GM19193 (cell line): ENCODE results near the gene ZFHX3.

Experiments
- POLR2A ChIP-seq: IDR thresholded peaks from 4 replicates; pipeline ENCODE4 v1.6.1; 2011; ENCODE audit not compliant: insufficient read depth, insufficient read length; ENCODE audit errors: extremely low read depth

The ZFHX3 gene

DNA sequence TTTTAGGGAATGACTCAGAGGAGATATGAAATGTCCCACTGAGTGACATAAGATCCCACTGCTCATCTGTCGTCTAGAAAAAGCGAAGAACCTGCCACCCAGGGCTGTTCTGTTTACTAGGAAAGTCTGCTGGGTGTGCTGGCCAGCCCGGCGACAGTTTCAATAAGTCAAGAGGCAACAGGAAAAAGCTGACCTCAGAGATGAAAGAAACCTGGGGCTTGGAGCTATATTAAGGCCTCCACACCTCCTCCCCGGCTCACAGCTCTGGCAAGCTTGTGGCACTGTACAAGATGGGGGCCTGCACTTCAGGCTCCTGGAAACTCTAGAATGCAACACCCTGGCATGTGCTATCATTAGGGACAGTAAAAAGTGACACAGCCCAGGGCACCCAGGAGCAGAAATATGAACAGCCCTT is 10.6 kb downstream of the ZFHX3 start:
- no peak for TF ChIP-seq POLR2A

DNA sequence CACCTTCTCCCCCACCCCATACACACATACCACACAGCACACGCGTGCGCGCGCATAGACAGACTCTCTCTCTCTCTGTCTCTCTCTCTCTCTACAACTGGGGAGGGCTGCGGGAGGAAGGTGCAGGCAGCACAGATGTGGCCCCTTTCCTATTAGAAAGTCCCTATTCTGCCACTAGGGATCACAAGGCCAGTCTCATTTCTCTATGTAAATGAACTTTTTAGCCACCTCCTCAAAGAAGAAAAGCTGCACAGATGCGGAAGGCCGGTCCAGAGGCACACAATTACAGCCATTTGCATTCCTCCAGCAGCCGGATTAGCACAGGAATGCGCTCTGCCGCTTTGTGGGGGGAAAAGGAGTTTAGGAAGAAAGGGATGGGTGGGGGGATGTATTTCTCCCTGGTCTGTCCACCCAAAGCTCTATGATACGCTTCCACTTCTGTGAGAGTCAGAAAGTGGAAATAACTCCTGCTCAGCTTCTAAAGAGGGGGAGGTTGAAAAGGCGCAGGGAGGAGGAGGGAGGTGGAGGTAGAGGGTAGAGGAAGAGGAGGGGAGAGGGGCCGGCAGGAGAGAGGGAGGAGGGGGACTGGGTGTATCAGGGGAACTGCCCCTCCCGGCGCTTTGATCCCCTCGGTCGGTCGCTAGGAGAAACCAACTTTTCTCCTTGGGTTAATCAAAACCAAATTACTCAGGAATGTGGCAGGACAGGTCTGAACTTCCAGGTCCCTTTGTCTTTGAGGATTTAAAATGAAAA is 11.7 kb downstream of the ZFHX3 start:
- peak; percentile 54 for TF ChIP-seq POLR2A

DNA sequence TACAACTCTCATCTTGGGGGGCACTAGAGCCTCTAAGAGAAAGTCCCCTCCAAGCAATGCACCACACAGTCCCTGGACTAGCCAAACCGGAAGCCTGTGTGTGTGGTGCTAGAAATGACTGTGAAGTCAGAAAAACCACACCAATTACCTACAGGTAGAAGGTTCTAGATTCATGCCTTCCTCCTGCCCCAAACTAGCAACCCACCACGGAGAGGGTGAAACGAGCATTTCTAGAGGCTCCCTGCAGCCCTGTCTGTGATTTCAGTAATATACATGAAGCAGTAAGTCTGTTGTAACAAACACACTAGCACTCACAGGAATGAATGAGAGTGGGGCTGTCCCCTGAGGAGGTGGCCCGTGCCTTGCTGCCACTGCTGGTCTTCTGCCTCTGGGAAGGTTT is 13.6 kb downstream of the ZFHX3 start:
- no peak for TF ChIP-seq POLR2A

DNA sequence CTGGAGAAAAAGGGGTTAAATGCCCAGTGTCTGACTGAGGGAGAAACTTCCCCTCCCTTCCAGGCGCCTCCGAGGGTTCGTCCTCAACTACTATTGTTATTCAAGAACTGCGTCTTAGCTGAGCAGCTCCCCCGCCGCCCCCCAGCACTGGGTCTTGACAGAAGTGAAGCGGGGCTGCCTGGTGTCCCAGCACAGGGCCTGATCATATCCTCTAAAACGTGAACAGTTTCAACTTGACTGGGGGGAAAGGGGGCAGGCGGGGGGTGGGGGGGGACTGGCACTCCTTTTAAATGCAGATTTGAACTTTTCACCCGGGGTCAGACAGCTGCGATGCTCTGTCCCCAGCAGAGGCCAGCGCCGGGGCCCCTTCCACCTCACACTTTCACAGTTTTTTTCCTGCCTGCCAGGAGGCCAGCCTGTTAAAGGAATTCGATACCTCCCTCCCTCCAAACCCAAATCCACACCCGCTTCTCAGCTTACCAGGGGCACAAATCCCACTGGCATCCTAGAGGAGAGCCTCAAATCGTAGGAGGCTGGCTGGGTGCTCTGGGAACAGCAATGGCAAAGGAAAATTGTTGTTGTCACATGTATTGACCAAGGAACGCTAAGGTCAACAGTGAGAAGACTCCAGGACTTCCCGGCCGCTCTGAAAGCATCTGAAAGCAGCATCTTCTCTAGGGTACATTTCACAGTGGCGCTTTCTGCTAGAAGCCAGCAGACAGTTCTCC is 14.5 kb downstream of the ZFHX3 start:
- no peak for TF ChIP-seq POLR2A

DNA sequence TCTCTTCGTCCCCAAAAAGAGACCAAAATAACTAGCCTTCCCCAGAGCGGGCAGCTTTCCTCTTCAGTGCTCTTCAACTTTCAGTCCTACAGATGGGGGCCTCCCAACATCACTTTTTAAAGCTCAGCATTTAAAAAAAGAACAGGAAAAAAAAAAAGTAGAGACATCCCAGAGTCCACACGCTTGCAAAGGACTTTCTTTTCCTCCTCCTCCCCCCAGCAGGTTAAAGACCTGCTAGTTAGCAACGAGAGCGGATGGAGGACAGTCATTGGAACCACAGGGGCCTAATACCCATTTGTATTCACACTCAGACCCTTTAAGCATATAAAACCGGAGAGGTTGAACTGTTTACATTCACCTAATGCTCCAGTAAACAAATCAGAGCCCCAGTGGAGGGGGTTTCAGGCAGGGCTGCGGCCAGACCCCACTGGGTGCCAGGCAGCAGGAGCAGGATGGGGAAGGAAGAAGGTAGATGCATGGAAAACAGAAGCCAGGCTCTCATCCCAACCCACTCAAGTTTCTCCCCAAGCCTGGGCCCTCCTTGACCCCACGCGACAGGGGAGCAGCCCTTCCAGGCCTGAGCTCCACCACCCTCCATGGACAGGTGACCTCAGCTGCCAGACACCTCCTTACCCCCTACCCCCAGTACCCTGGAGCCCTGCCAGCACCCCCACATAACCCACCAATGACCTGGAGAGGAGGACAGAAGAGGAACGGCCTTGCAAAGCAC is 15.2 kb downstream of the ZFHX3 start:
- TF ChIP-seq POLR2A, result no peak

DNA sequence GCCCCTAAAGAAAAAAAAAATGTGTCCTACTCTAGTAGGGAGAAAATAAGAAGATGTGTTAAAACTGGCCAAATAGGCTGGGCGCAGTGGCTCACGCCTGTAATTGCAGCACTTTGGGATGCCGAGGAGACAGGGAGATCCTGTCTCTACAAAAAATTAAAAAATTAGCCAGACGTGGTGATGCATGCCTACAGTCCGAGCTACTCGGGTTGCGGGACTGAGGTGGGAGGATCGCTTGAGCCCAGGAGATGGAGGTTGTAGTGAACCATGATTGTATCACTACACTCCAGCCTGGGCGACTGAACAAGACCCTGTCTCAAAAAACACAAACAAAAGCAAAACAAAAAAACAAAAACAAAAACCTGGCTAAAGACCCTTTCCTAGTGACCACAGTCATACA is 15.9 kb downstream of the ZFHX3 start:
- no peak for TF ChIP-seq POLR2A

DNA sequence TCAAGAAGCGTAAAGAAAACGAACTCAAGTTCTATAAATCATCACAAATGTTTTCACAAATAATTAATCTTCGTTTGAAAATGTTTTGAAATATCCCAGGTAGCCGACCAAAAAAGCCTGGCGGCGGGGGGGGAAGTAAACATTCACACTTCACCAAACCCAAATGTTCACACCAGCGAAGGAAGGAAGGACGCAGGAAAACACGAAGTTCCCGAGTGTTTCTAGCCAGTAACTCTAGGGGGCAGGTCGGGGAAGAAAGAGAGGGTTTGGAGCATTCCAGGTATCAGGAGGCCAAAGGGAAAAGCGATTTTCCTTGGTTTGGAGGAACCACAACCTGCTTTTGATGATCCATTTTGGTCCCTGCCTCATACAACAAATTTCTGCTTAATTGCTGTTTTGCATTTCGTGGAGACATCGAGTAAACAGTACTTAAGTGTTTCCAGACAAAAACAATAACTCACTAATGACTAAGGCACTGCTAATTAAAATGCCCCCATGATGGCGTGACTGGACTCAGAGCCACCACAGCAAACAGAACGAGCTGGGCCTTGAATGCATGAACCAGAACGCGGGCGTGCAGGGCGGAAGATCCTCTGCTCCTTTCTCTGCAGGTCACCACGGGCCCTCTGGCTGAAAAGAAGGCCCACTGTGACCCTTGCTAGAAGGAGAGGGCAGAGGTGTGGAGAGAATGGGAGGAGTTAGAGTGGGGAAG is 16.6 kb downstream of the ZFHX3 start:
- no peak for TF ChIP-seq POLR2A

DNA sequence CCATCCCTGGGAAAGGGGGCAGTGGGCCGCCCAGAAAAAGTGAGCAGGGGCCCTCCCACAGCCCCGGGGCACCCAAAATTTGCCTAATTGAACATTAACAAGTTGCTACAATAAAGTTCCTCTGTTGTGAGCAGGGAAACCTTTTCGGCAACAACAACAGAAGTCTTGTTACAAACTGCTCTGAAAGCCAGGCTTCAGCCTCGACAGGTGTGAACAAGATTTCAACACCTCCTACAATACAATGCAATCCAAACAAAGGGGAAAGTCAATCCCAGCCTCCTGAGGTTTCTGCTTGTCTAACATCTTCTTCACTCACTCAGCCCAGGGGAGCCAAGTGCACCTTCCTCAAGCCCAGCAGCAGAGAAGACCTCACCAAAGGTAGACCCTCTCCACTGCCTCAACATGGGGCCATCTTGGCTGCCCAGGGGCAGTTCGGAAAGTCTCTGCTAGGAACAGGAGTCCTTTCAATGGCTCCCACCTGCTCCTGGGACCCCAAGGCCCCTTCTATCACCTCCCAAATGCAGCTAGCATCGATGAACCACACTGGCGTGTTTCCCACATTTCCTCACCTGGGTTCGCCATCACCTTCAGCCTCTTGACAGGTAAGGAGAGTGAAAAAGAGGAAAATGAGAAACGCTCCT is 19.1 kb downstream of the ZFHX3 start:
- TF ChIP-seq POLR2A, result no peak

DNA sequence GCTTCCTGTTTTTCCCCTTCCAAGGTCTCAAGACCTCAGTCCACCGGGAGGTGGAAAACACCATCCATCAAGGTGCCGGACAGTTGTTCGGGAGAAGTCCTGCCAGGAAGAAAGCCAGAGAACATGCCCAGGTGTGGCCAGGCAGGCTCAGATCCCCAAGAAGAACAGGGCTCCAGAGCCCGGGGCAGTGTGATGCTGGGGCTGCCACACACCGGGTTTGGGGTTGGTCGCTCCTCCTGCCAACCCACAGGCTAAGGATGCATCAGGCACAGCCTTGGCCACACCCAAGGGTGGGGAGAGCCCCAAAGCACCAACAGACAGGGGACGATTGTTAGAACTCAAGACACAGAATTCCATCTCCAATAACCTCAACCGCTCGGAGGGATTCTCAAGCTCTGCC is 19.7 kb downstream of the ZFHX3 start:
- no peak for TF ChIP-seq POLR2A

DNA sequence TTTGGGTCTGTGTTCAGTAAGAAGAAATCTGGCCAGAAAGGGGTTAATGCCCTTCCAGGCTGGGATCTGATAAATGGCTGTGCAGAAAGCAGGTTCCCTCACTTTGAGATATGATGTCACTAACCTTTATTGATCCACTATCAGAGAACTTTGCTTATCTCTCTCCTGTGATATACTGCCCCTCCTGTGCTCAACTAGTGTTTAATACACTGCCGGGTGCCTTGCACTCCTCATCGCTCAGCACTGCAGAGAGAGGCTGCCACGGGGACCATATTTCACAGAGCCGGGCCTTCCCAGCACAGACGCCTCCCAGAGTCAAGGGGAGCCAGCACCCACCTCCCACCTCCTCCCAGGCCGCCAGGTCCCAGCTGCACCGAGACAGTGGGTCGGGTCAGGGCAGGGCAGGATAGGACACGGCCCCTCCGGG is 20.2 kb downstream of the ZFHX3 start:
- no peak for TF ChIP-seq POLR2A

DNA sequence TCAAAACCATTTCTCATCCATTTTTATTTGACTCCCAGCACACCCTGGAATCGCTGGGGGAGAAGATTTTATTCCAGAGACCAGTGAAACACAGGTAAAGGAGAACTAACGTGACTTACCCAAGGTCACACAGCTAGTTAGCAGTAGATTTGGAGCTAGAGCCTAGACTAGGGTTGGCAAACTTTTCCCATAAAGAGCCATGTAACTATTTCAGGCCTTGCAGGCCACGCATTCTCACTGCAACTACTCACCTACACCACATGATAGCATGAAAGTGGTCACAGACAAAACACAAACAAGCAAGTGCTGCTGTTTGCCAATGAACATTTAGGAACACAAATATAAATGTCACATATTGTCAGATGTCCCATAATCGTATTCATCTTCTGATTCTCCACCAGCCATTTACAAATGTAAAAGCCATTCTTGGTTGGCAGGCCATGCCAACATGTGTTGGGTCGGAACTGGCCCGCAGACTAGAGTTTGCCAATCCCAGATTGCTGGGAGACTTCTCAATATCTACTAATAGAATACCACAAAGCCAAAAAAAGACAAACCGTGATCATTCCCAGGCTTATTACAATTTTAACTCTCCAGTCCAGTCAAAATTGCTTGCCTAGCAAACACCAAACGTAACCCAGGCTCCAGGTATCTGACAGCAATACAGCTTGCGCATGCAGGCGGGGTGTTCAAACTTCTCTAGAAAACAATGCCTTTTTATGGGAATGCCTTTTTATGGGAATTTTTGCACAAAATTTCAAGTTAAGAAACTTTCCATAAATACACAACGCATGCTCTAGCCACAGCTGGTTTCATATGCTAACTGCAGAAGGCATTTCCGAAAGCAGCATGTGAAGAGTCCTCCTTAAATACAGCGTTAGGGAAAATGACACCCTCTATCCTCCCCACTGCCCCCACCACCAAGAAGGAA is 20.9 kb downstream of the ZFHX3 start:
- TF ChIP-seq POLR2A, result no peak

DNA sequence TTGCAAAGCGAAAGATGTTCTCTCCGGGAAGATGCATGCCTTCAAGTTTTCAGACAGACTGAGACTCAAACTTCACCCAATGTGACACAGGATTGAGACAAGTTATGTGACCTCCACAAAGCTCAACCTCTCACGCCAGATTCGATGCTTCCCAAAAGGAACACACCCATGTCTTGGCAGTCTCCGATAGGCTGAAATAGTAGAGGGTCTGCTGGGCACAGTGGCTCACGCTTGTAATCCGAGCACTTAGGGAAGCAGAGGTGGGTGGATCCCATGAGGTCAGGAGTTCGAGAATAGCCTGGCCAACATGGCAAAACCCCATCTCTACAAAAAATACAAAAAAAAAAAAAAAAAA is 22.1 kb downstream of the ZFHX3 start:
- no peak for TF ChIP-seq POLR2A

DNA sequence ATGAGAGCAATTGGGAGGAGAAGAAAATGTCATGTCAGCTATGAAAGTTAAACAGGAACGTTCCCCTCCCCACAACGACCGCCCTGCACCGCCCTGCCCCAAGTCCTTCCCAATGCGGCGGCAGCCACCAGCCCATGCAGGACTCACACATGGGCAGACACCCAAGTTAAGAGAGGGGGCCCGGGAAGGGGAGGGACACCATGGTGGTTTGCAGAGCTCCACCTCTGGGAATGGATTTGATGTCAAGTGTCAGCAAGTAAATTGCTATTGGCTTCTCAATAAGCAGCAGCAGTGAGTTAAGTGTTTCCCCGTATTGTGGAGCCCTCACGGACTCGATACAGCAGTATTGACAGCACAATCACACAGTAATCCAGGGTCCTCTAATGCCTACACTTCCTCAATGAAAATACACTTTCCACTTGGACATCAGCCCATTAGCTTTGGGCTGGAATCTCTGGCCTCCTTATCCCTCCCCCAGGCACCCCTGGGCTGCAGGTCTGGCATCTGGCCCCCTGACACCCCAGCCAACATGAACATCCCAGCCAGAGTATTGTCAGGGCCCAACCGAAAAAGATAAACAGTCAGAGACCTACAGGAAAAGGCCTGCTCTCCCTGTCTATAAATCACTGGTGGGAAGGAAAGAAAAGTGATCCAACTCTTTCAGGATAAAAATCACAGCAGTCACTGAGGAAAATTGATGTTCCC is 22.6 kb downstream of the ZFHX3 start:
- no peak for TF ChIP-seq POLR2A
